RCC 7860 (cell line): ENCODE data around the gene ATAD2B.

Experiments
- DNase-seq: peaks from one replicate; pipeline ENCODE4 v3.0.0-alpha.2; 2015; ENCODE audit warnings: low spot score
- FAIRE-seq: peaks from 2 replicates; lab custom pipeline; 2012; peaks lifted over from hg19 to GRCh38; lab: Jason Lieb, UNC

ATAD2B gene

DNA sequence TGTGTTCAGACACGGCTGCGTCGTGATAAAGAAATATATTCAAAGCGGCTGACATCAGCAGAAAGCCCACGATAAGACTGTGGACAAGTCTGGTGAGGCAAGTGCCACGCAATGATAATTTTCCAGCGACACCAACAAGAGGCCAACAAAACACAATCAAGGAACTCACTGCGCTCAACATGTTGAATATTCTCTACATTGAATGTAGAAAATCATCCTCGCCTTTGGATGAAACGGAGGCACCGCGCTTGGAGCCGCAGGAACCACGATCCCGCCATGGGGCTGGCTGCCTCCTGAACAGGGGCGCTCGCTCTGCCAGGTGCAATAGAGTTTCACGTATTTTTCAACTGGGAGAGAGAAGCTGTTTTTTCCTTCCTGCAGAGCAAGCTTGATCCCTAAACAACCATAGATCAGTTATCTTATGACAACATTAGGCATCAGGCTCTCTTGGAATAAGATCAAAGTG, 220.3 kb downstream of the ATAD2B start:
- FAIRE-seq, result no peak

GRCh38 chr2:23705771-23706612, 220.9 kb downstream of the ATAD2B start:
- DNase-seq, result no peak
- no peak for FAIRE-seq

More for the DNA sequence above, 220.3 kb downstream of the ATAD2B start:
- DNase-seq, result no peak

DNA sequence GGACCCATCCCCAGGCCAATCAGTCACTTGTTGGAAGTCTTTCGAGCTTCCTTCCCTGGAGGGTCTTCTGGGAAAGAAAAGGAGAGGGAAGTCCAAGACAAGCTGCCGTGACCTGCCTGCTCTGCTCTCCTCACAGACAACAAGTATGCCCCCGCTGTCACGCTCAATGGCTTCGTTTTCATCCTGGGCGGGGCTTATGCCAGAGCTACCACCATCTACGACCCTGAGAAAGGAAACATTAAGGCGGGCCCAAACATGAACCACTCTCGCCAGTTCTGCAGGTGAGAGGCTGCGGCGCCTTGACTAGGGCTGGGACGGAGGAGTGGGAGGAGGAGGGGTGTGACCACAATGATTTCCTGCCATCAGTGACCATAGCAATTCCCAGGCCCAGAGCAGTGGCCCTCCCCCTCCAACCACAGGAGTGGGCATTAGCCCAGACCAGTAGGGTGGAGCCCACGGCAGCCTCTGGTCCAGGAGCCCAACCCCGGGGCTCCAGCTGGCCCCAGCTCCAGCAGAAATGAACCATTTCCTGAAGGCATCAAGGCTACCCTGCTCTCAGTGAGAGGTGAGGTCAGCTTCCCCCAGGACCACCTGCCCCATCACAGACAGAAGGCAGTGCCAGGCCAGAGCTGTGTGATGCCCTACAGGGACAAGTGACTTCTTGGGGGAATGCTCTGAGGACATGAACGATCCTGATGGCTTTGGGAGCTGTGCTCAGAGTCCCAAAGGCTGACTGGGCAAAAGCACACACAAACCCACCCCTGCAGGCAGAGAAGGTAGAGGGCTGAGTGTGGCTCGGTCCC, 223.1 kb downstream of the ATAD2B start:
- FAIRE-seq, result no peak
- DNase-seq, result no peak

- DNase-seq (no peak), FAIRE-seq (no peak)
These were observed 223.8 kb downstream of the ATAD2B start for GRCh38 chr2:23703037-23703582.

DNA sequence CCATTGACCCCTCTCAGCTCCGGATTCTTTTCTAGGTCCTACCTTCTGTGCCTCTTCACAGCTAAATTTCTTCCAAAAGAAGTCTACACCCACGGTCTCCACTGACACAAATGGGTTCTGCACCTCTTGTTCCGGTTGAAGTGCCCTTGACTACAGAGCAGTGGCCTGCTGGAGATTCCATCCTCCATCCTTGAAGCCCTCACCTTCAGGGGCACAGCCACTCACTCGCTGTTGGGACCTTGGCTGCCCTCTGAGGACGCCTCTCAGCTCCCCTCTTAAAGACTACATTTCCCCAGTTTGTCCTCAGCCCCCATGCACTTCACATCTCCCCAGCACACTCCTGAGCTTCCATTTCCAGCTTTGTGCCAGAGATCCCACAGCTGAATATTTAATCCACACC, 226.3 kb downstream of the ATAD2B start:
- no peak for FAIRE-seq

DNA sequence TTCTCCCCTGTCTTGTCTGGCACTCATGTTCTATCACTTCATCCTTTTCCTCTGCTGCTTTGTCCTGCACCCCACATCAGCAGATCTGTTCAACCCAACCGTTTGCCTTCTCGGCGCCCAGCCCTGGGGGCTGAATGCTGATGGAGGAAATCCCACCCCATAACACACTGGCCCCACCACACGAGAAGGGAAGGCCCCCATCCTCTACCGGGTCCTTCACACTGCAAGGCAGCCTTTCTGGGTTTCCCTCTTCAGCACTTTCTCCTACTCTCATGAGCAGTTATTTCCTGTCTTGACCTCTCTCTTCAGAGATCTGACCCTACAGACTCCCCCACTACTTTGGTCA, 227.4 kb downstream of the ATAD2B start:
- no peak for DNase-seq
- FAIRE-seq, result no peak

More for the DNA sequence above, 226.3 kb downstream of the ATAD2B start:
- DNase-seq, result no peak

DNA sequence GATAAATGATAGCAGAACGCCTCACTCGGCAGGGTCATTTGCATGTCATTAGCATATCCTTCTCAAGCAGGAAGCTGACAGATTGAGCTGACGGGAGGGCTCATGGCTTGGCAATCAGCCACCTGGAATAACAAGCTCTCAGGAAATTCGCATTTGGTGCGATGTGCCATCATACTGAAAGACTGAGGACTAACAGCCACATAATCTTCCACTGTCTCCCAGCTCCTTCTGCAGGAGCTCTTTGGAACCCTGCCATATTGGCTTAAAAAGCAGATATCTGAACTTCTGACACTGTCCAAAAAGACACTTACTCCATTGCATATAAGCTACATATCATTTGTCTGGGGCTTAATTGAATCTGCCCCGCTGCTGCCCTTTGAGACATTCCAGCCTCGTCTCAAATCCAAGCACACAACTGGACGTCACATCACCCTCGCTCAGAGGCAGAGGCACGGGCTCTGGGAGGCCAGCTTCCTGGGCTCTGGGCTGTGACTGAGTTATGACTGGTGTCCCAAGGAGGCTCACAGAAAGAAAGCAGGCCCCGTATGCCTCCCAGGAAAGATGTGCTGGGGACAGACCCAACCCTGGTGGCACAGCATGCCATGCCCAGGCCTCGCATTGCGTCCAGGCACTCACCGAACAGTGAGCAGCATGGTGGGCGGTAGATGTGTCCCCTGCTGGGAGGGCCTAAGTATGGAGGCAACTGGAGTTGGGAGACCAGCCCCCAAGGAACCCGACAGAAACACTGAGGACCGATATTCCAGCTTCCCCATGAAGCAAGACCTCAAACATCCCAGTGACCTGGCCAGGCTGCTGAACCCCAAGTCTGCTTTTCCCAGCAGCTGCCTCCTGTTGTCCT, 228.0 kb downstream of the ATAD2B start:
- FAIRE-seq, result no peak

More for the DNA sequence above, 228.0 kb downstream of the ATAD2B start:
- DNase-seq, result no peak
